CD4-positive, alpha-beta T cell (primary cell): ENCODE results near the gene A3GALT2. TPM values are rescaled to one million over a fixed set of nuclear protein-coding genes. Genes with fewer than 3 reads are reported as not detected.
A peak's percentile ranks its signal among the peaks of the same experiment; 100 is the strongest.

Source experiments
- ATAC-seq: fragments of 200-7000 bp; cut with Tn5 transposase; one replicate; pipeline ENCODE4 v1.10.0; 2022; ENCODE audit warnings: mild to moderate bottlenecking; ENCODE audit not compliant: poor library complexity
- CTCF ChIA-PET: fragments of 350-600 bp; sonication (Branson Sonifier 250); formaldehyde crosslinking; loops from one replicate; lab custom pipeline; 2021; ENCODE audit warnings: antibody characterized with exemption, inconsistent platforms; lab: Charles Lee
- POLR2A ChIA-PET: fragments of 350-600 bp; sonication (Branson Sonifier 250); formaldehyde crosslinking; loops from one replicate; lab custom pipeline; 2021; ENCODE audit warnings: antibody characterized with exemption, inconsistent platforms; lab: Charles Lee
- DNase-seq, 14 experiments: peaks; one replicate each; pipeline ENCODE4 v3.0.0-alpha.2; 2013 to 2020; ENCODE audit warnings: mixed read lengths in 2 of 14
- H3K27ac ChIP-seq, 2 donors: one replicate each; pipeline versions ENCODE4 v1.5.1 to v1.7.0; 2013; ENCODE audit warnings: low read length in 2 of 2, low read depth in 1 of 2, mild to moderate bottlenecking in 1 of 2
- H3K27me3 ChIP-seq, 2 experiments: 1 replicate in 1 of 2; 2 replicates in 1 of 2; pipeline versions ENCODE4 v1.6.1 to v1.7.0; 2013; ENCODE audit warnings: low read length in 2 of 2, control low read depth in 1 of 2, mild to moderate bottlenecking in 1 of 2, moderate library complexity in 1 of 2; ENCODE audit not compliant: insufficient read depth in 2 of 2, control insufficient read depth in 1 of 2
- H3K36me3 ChIP-seq: one replicate; pipeline ENCODE4 v1.6.1; 2013; ENCODE audit warnings: low read length, control low read depth; ENCODE audit not compliant: insufficient read depth
- H3K4me1 ChIP-seq: one replicate; pipeline ENCODE4 v1.6.1; 2013; ENCODE audit warnings: low read length, control low read depth; ENCODE audit not compliant: insufficient read depth
- H3K4me3 ChIP-seq: one replicate; pipeline ENCODE4 v1.5.1; 2013; ENCODE audit warnings: mild to moderate bottlenecking, low read length, moderate library complexity
- H3K9me3 ChIP-seq, 2 experiments: 1 replicate in 1 of 2; 2 replicates in 1 of 2; pipeline versions ENCODE4 v1.6.1 to v1.7.0; 2013; ENCODE audit warnings: low read length in 2 of 2, mild to moderate bottlenecking in 2 of 2, control low read depth in 1 of 2, moderate library complexity in 1 of 2; ENCODE audit not compliant: control insufficient read depth in 1 of 2, insufficient read depth in 1 of 2
- H3K27ac Mint-ChIP-seq: one replicate; pipeline ENCODE4 v1.8.0; 2020; ENCODE audit warnings: mixed read lengths
- H3K27me3 Mint-ChIP-seq: one replicate; pipeline ENCODE4 v1.8.0; 2021; ENCODE audit warnings: mixed read lengths
- H3K36me3 Mint-ChIP-seq: one replicate; pipeline ENCODE4 v1.8.0; 2021; ENCODE audit warnings: low read depth, mixed read lengths
- H3K4me1 Mint-ChIP-seq: one replicate; pipeline ENCODE4 v1.8.0; 2021; ENCODE audit warnings: low read depth, mixed read lengths
- H3K4me3 Mint-ChIP-seq: one replicate; pipeline ENCODE4 v1.8.0; 2020; ENCODE audit warnings: mild to moderate bottlenecking, mixed read lengths
- H3K9me3 Mint-ChIP-seq: one replicate; pipeline ENCODE4 v1.8.0; 2020; ENCODE audit warnings: mixed read lengths
- intact Hi-C, 2 experiments: fragments of 100-400 bp; cut with DNase I in 1 of 2; cut with micrococcal nuclease in 1 of 2; formaldehyde crosslinking; loops; one replicate each; pipeline versions ENCODE4 v1.15.1 to v1.9.0; 2023 to 2025; cut with DNase I, micrococcal nuclease
- total RNA-seq, 174 experiments: library from RNA in 2 of 174; stranded (reverse) in 2 of 174; gene quantifications; one replicate each; pipeline ENCODE4 v1.2.3 and lab custom pipeline; 2021 to 2026
- TF ChIP-seq, protein P1 (sequence below): fragments of 200-600 bp; IDR thresholded peaks from one replicate; pipeline ENCODE4 v1.8.0; 2022; ENCODE audit warnings: antibody characterized with exemption, mild to moderate bottlenecking

The A3GALT2 gene
- total RNA-seq, 2 experiments from 2014 or later = not detected

DNA sequence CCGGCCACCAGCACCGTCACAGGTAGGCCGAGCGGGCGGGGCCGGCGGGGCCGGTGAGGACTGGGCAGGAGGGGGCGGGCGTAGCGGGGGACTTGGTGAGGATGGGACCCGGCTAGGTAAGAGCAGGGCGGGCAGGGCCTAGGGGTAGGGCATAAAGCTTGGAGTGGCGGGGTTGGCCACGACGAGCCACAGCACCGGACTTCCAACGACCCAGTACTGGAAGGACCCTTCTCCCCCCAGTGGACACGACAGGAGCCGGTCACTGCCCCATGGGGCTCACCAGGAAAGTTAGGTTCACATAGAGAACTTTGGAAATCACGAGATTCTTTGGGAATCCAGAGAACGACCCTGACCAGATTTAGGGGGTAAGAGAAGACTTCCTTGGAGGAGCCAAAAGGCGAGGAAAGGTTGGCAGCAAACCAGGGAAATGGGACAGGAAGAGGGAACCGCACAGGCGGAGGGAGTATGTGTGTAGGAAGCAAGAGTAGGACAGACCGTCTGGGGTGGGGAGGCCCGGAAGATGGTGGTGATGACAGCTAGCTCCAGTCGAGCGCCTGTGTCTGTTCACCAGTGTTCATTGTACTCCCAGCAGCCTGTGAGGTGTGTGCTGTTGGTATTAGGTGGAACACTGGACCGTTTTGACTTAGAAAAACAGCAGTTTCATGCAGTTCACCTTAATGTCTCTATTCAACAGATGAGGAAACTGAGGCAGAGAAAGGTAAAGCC is 44.2 kb downstream of the A3GALT2 start:
- peaks cover 25% of the 10 kb centered on the region for H3K4me1 Mint-ChIP-seq
- DNase-seq (no peak), ATAC-seq (no peak)
- Histone ChIP-seq H3K9me3 (no peaks in the 10 kb centered on the region), H3K36me3 (peaks cover 50% of the 10 kb centered on the region), H3K4me1 (peaks cover 23% of the 10 kb centered on the region), H3K27ac (no peak overlapping the region), H3K4me3 (no peak overlapping the region), H3K27me3 (no peaks in the 10 kb centered on the region)
- H3K4me3 Mint-ChIP-seq = no peak overlapping the region
- ChIA-PET CTCF (no interaction called here), POLR2A (no interaction called here)
- H3K9me3 Mint-ChIP-seq = no peaks in the 10 kb centered on the region
- H3K27me3 Mint-ChIP-seq = no peaks in the 10 kb centered on the region
- peaks cover 61% of the 10 kb centered on the region for H3K36me3 Mint-ChIP-seq
- intact Hi-C loops = no loop called here
- no peak overlapping the region for H3K27ac Mint-ChIP-seq
- TF ChIP-seq, protein P1, sequence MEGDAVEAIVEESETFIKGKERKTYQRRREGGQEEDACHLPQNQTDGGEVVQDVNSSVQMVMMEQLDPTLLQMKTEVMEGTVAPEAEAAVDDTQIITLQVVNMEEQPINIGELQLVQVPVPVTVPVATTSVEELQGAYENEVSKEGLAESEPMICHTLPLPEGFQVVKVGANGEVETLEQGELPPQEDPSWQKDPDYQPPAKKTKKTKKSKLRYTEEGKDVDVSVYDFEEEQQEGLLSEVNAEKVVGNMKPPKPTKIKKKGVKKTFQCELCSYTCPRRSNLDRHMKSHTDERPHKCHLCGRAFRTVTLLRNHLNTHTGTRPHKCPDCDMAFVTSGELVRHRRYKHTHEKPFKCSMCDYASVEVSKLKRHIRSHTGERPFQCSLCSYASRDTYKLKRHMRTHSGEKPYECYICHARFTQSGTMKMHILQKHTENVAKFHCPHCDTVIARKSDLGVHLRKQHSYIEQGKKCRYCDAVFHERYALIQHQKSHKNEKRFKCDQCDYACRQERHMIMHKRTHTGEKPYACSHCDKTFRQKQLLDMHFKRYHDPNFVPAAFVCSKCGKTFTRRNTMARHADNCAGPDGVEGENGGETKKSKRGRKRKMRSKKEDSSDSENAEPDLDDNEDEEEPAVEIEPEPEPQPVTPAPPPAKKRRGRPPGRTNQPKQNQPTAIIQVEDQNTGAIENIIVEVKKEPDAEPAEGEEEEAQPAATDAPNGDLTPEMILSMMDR = no peak

DNA sequence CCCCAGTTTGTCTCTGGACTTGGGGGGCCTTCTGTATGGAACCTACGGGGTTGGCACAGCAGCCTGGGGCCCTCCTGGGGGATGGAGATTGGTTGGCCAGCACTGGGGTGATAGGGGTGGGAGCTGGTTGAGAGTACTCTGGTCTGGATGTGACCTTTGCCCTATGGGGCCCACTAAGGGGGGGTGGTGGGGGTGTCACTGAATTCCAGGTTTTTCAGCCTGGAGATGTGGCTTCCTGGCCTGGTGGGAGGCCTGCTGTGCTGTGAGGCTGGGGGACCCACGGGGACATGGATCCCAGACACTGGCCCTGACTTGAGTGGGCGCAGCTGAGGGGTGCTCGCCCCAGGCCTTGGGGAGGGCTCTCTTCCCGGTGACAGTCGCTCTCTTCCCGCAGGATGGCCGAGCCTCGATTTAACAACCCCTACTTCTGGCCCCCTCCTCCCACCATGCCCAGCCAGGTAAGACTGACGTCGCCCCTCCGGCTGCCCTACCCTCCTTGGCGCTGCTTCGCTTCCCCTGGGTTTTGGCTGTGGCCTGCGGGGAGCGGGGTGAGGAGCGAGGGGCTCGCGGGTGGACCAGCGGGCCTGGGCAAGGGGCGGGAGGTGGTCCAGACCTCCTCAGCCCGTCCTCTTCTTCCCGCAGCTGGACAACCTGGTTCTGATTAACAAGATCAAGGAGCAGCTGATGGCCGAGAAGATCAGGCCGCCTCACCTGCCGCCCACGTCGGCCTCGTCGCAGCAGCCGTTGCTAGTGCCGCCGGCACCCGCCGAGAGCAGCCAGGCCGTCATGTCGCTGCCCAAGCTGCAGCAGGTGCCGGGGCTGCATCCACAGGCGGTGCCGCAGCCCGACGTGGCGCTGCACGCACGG is 45.0 kb downstream of the A3GALT2 start:
- ChIA-PET POLR2A (no interaction called here), CTCF (no interaction called here)
- no peak overlapping the region for H3K27ac Mint-ChIP-seq
- DNase-seq (peak in 1 of 14 experiments; percentile 14), ATAC-seq (no peak)
- no peaks in the 10 kb centered on the region for H3K9me3 Mint-ChIP-seq
- peaks cover 53% of the 10 kb centered on the region for H3K36me3 Mint-ChIP-seq
- H3K27ac ChIP-seq = no peak overlapping the region
- no peaks in the 10 kb centered on the region for H3K9me3 ChIP-seq
- no peaks in the 10 kb centered on the region for H3K27me3 ChIP-seq
- peaks cover 43% of the 10 kb centered on the region for H3K36me3 ChIP-seq
- TF ChIP-seq, protein P1 = no peak
- H3K4me3 Mint-ChIP-seq = no peak overlapping the region
- peaks cover 25% of the 10 kb centered on the region for H3K4me1 ChIP-seq
- H3K4me1 Mint-ChIP-seq = peaks cover 31% of the 10 kb centered on the region
- H3K27me3 Mint-ChIP-seq = no peaks in the 10 kb centered on the region
- no peak overlapping the region for H3K4me3 ChIP-seq
- intact Hi-C loops = no loop called here

DNA sequence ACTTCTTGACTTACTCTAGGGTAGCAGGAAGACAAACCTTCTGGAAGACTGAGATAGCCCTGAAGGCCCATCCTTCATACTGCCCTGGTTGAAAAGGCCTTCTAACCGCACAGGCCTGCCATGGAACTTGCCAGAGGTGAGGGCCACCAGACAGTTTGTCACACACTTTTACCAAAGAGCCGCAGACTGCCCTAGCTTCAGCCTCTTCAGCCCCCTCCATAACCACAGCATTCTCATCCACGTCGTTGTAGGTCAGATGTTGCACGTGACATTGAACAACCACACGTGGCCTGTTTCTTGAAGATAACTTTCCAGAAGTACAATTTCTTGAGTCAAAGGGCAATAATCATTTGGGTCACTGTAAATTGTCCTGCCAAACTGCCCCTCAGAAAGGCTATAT is 45.7 kb downstream of the A3GALT2 start:
- intact Hi-C loops = no loop called here
- TF ChIP-seq, protein P1 = no peak
- H3K36me3 Mint-ChIP-seq = peaks cover 48% of the 10 kb centered on the region
- DNase-seq (peak in 1 of 14 experiments; percentile 2), ATAC-seq (no peak)
- no peak overlapping the region for H3K4me3 Mint-ChIP-seq
- H3K9me3 Mint-ChIP-seq = no peaks in the 10 kb centered on the region
- no peaks in the 10 kb centered on the region for H3K9me3 ChIP-seq
- CTCF ChIA-PET = no interaction called here
- H3K27me3 Mint-ChIP-seq = no peaks in the 10 kb centered on the region
- H3K36me3 ChIP-seq = peaks cover 42% of the 10 kb centered on the region
- H3K4me1 ChIP-seq = peaks cover 28% of the 10 kb centered on the region
- no peak overlapping the region for H3K27ac ChIP-seq
- H3K4me3 ChIP-seq = no peak overlapping the region
- peaks cover 32% of the 10 kb centered on the region for H3K4me1 Mint-ChIP-seq
- no peaks in the 10 kb centered on the region for H3K27me3 ChIP-seq
- POLR2A ChIA-PET = interaction anchor here (0.8 kb wide), 1 partner anchor 20 kb away, joined by 3 read pairs; no protein-coding TSS in a partner anchor
- H3K27ac Mint-ChIP-seq = no peak overlapping the region
